HG03045 (cell line): ENCODE measurements around the gene PRUNE2.

Experiments used
- ATAC-seq: cut with Tn5 transposase; IDR thresholded peaks from one replicate; pipeline ENCODE4 v1.9.1; 2021; ENCODE audit warnings: mild to moderate bottlenecking, moderate library complexity; ENCODE audit not compliant: unreplicated experiment

Gene PRUNE2

GRCh38 chr9:76581731-76582130 lies 324.2 kb downstream of the PRUNE2 start:
- no peak for ATAC-seq

GRCh38 chr9:76580820-76581219 lies 325.1 kb downstream of the PRUNE2 start:
- no peak for ATAC-seq

- no peak for ATAC-seq
Measured at GRCh38 chr9:76580188-76580587, 325.7 kb downstream of the PRUNE2 start.

GRCh38 chr9:76576344-76576743 lies 329.6 kb downstream of the PRUNE2 start:
- ATAC-seq = peak; percentile 66

GRCh38 chr9:76575761-76576160 lies 330.2 kb downstream of the PRUNE2 start:
- ATAC-seq = no peak

- ATAC-seq = no peak
Measured at GRCh38 chr9:76573905-76574760, 331.8 kb downstream of the PRUNE2 start.

GRCh38 chr9:76573408-76573807 lies 332.5 kb downstream of the PRUNE2 start:
- ATAC-seq = no peak

GRCh38 chr9:76572151-76572550 lies 333.8 kb downstream of the PRUNE2 start:
- no peak for ATAC-seq

- no peak for ATAC-seq
Measured at GRCh38 chr9:76571743-76572146, 334.2 kb downstream of the PRUNE2 start.

GRCh38 chr9:76571288-76571687 lies 334.6 kb downstream of the PRUNE2 start:
- peak; percentile 73 for ATAC-seq

- ATAC-seq = no peak
Measured at GRCh38 chr9:76570826-76571225, 335.1 kb downstream of the PRUNE2 start.

GRCh38 chr9:76567086-76567485 lies 338.8 kb downstream of the PRUNE2 start:
- ATAC-seq = no peak

GRCh38 chr9:76564297-76564696 lies 341.6 kb downstream of the PRUNE2 start:
- ATAC-seq = no peak

- ATAC-seq = peak; percentile 75
Measured at GRCh38 chr9:76562511-76562911, 343.4 kb downstream of the PRUNE2 start.

- peak; percentile 9 for ATAC-seq
Measured at GRCh38 chr9:76561900-76562299, 344.0 kb downstream of the PRUNE2 start.
